GM19023 (cell line): ENCODE measurements around the gene CSF1.
A peak's percentile ranks its signal among the peaks of the same experiment; 100 is the strongest.

Experiments used
- ATAC-seq: cut with Tn5 transposase; IDR thresholded peaks from one replicate; pipeline ENCODE4 v1.9.1; 2021; ENCODE audit warnings: mild to moderate bottlenecking, moderate library complexity; ENCODE audit not compliant: unreplicated experiment

Gene CSF1

GRCh38 chr1:109882288-109883245 lies 28.1 kb upstream of the CSF1 start:
- ATAC-seq = no peak

DNA sequence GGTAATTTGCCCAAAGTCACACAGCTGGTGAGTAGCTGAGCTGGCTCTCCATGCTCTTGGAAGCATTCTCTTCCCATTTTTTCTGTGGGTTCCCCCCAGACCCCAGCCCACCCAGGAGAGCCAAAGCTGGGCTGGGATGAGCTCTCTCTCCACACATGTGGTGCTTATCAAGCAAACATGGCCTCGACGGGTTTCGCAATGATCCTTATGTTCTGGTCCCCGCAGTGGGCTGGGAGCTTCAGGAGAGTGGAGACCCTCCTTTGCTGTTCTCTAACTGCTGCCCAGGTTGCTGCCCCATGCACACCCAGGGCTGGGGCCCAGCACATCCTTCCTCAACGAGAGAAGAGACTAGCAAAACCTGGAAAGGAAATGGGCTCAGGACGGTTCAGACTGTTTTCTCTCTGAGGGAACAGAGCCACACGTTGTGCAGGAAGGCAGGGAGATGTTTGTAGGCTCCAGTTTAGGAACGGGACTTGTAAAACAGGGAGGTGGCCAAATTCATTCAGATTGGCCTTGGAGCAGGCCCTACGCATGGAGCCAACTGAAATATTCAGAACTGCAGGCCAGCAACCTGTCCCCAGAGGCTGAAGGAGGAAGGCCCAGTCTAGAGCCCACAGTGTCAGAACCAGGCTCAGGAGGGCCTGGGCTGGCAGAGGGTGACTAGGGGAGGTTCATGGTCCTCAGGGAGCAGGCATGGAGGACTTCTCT lies 27.2 kb upstream of the CSF1 start:
- no peak for ATAC-seq

- no peak for ATAC-seq
Measured at GRCh38 chr1:109884242-109884891, 26.3 kb upstream of the CSF1 start.

GRCh38 chr1:109885589-109885988 lies 25.1 kb upstream of the CSF1 start:
- no peak for ATAC-seq

DNA sequence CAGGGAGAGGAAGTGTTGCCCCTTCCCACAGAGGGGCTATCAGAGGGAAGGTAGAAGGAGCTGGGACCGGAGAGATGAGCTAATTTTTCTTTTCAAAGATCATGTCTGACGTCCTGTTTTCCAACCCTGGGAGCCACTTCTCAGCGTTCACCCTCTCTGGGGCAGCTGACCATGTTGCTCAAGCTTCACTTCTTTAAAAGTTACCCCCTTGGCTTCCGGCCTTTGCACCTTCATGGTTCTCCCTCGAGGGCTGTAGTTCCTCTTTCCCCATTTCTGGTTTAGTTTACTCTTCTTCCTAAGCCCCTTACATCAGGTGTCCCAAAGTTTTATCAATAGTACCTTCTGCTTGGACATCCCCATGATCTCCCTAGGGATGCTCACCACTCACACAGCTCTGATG lies 23.8 kb upstream of the CSF1 start:
- ATAC-seq = no peak

- no peak for ATAC-seq
Measured at GRCh38 chr1:109887271-109887670, 23.4 kb upstream of the CSF1 start.

GRCh38 chr1:109887884-109888283 lies 22.8 kb upstream of the CSF1 start:
- no peak for ATAC-seq

GRCh38 chr1:109889094-109889493 lies 21.6 kb upstream of the CSF1 start:
- ATAC-seq = no peak

- ATAC-seq = peak; percentile 44
Measured at GRCh38 chr1:109890115-109890953, 20.3 kb upstream of the CSF1 start.

DNA sequence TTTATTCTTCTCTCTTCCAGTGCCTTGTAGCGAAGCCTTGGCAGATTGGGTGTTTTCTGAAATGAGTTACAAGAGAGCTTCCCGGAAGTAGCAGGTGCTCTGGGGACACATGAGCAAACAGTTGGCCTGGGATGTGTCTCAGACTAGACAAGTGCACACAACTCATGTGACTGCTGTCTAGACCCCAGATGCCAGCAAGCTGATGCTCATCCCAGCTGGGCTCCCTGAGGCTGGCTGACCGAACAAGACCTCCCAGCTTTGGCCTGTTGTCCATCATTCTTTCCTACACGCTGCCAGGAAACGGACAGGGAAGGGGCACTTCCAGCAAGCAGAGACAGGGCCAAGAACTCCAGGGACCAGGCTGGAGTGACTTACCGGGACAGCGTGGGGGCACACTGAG lies 18.7 kb upstream of the CSF1 start:
- no peak for ATAC-seq

- no peak for ATAC-seq
Measured at GRCh38 chr1:109892561-109893368, 17.9 kb upstream of the CSF1 start.

DNA sequence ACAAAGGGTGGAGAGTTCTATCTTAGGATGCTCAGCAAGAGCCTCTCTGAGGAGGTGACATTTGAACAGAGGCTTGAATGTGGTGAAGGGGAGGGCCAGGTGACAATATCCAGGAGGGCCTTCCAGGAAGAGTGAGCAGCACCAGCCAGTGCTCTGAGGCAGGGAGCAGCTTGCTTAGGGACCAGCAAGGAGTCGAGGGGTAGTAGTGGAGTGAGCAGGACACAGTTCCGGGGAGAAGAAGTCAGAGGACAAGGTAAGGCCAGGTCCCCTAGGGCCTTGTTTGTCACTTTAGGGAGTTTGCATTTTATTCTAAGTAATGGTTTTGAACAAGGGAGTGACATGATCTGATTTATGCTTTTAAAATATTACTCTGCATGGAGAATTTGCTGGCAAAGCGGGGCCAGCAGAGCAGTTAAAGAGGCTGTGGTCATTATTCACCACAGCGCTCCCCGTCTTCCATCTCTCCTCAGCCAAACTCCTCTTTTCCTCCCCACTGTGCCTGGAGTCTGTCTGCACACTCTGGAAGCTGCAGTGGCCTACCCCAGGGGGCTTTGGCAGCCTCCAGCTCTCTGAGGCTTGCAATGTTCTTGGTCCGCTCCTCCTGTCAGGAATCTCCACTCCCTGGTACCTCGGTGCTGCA lies 17.0 kb upstream of the CSF1 start:
- no peak for ATAC-seq

DNA sequence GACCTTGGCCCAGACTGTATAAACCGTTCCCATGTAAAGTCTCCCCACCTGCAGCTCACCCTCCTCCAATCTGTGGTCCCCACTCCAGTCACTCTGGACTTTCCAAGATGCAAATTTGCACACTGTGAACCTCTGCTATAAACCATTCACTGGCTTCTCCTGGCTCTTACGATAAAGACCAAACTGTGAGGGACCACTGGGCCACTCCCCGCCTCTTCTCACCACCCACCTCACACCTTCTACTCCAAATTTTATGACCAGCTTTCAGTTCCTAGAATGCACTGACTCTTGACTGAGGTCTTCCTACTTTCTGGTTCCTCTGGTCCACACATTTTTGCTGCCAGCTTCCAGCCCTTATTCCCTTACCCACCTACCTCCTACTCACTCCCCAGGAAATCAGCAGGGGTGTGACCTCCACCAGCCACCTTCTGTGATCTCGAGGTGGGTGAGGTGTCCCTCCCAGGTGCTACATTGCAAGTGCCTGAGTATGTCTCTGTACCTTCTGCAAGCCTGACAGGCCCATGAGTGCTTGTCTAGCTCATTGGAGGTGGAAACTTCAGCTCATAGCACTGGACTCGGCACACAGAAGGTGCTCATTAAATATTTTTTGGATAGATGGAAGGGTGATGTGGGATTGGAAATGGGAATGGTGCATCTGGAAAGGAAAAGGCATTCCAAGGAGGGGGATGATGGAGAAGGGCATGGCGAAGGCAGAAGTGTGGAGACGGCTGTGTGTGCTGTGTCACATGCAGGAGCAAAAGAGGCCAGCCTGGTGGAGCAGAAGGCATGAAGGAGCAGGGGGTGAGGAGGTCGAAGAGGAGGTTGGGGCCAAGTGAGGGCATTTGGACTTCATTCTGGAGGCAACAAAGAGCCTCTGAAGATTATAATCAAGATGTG lies 15.6 kb upstream of the CSF1 start:
- ATAC-seq = no peak

GRCh38 chr1:109895720-109896504 lies 14.7 kb upstream of the CSF1 start:
- no peak for ATAC-seq

DNA sequence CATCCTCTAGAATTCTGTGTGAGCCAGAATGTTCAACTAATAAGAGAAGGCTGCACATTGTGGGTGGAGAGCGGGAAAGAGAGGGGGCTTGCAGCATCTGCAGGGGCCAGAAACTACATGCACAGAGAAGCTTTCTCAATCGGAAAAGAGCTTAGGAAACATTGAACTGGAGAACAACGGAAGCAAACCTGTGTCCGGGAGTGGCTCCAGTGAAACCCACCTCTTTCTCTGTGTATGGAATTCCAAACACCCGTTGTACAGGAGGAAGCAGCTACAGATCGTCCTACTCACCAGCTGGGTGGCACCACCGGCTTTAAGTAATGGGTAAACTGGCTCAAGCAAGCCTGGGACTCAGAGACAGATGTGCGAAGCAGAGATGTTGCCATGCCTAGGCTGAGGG lies 14.0 kb upstream of the CSF1 start:
- no peak for ATAC-seq

- no peak for ATAC-seq
Measured at GRCh38 chr1:109897259-109897955, 13.2 kb upstream of the CSF1 start.

GRCh38 chr1:109898842-109899241 lies 11.8 kb upstream of the CSF1 start:
- no peak for ATAC-seq
